HG03575 (cell line): ENCODE data around the gene IFFO2.

Experiments used
- ATAC-seq: cut with Tn5 transposase; IDR thresholded peaks from one replicate; pipeline ENCODE4 v1.9.1; 2021; ENCODE audit not compliant: unreplicated experiment, insufficient number of reproducible peaks, low FRiP score; ENCODE audit errors: extremely low read depth

Gene IFFO2

GRCh38 chr1:18940303-18941020, 16.0 kb downstream of the IFFO2 start:
- ATAC-seq = no peak

- ATAC-seq = no peak
Observed at GRCh38 chr1:18939398-18940302, 16.8 kb downstream of the IFFO2 start.

GRCh38 chr1:18938707-18939070, 17.8 kb downstream of the IFFO2 start:
- ATAC-seq = no peak

- ATAC-seq = no peak
Observed at GRCh38 chr1:18938008-18938706, 18.3 kb downstream of the IFFO2 start.

GRCh38 chr1:18937539-18937938, 18.9 kb downstream of the IFFO2 start:
- ATAC-seq = no peak

- ATAC-seq = no peak
Observed at GRCh38 chr1:18936814-18937481, 19.5 kb downstream of the IFFO2 start.

- no peak for ATAC-seq
Observed at GRCh38 chr1:18936471-18936813, 20.0 kb downstream of the IFFO2 start.

- no peak for ATAC-seq
Observed at GRCh38 chr1:18934205-18935000, 22.1 kb downstream of the IFFO2 start.

- no peak for ATAC-seq
Observed at GRCh38 chr1:18932879-18933278, 23.6 kb downstream of the IFFO2 start.

GRCh38 chr1:18932387-18932786, 24.1 kb downstream of the IFFO2 start:
- ATAC-seq = no peak

- ATAC-seq = no peak
Observed at GRCh38 chr1:18931730-18932129, 24.7 kb downstream of the IFFO2 start.

- no peak for ATAC-seq
Observed at GRCh38 chr1:18929686-18930085, 26.8 kb downstream of the IFFO2 start.

- no peak for ATAC-seq
Observed at GRCh38 chr1:18928985-18929384, 27.5 kb downstream of the IFFO2 start.

GRCh38 chr1:18928406-18928805, 28.1 kb downstream of the IFFO2 start:
- no peak for ATAC-seq

GRCh38 chr1:18927654-18928272, 28.7 kb downstream of the IFFO2 start:
- ATAC-seq = no peak

GRCh38 chr1:18927082-18927653, 29.3 kb downstream of the IFFO2 start:
- ATAC-seq = no peak

GRCh38 chr1:18926315-18927081, 30.0 kb downstream of the IFFO2 start:
- no peak for ATAC-seq
